ENCODE data around the gene SLX1A. TPM values are rescaled to one million over a fixed set of nuclear protein-coding genes. Genes with fewer than 3 reads are reported as not detected.
"Not testable (repeated sequence)": the region's sequence is repeated elsewhere in the genome, so short reads cannot be mapped to it uniquely, and the experiment has no call there.

The SLX1A gene
- polyA plus RNA-seq, 4 donors = 18.9 to 20.8 (median 20.1) TPM

DNA sequence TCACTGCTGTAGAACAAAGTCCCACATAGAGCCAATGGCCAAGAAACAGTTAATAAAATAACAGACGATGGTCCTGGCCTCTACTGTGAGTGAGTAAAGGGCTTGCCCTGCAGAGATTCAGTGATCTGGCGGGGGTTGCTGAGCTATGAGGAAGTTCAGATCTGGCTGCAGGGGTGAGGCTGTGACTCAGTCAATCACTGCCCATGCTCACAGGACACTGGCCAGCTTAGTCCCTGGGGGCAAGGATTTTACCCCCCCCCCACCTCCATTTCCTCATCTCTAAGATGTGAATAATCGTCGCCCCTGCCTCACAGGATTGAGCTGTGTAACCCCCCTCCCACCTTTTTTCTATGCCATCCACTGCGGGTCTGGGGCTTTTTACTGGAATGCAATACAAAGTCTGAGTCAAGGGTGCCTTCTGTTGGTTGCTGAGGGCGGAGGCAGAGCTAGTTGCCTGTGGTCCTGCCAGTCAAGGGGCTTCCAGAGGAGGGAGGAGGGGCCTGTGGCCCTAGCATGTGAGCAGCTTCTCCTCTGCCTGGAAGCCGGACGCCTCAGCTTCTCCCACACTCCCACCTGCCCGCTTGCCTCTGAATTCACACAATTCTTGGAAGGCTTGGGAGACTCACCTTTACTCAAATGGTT, 13.5 kb downstream of the SLX1A start:
- not testable (repeated sequence) for DNase-seq (ENCODE audit: low read depth in 4 of 4, low spot score in 3 of 4)

DNA sequence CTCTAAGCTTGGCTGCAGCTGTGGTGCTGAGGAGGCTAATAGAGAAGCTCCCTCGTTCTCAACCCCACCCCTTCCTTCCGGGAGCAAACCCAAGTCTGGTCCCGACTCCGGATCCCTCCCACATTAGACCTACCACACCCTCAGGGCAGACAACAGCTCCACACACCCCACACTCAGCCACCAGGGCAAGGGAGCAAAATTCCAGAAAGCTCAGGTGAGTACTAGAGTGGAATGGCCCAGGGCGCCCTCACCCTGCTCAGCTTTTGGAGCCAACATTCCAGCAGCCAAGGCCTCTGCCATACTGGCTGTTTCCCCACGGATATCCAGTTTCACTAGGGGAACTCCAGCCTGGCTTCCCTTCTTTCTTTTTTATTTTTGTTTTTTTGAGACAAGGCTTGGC, 15.4 kb downstream of the SLX1A start:
- DNase-seq (ENCODE audit: low read depth in 4 of 4, low spot score in 3 of 4) = not testable (repeated sequence)

DNA sequence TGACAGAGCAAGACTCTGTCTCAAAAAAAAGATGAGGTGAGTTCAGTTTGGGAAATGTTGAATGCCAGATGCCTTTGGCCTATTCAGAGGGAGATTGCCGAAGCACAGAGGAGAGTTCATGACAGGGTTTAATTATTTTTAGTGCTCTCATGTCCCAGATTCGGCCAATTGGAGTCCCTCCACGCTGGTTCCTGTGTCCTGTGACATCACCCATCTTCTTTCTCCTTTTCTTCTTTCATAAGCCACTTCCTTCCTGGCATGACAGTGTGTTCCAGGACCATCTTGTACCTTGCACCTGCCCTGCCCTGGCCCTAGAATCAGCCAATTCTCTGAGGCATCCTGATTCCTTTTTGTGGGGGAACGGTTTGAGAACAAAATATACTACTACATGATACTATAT, 17.7 kb downstream of the SLX1A start:
- DNase-seq (ENCODE audit: low read depth in 4 of 4, low spot score in 3 of 4) = not testable (repeated sequence)

DNA sequence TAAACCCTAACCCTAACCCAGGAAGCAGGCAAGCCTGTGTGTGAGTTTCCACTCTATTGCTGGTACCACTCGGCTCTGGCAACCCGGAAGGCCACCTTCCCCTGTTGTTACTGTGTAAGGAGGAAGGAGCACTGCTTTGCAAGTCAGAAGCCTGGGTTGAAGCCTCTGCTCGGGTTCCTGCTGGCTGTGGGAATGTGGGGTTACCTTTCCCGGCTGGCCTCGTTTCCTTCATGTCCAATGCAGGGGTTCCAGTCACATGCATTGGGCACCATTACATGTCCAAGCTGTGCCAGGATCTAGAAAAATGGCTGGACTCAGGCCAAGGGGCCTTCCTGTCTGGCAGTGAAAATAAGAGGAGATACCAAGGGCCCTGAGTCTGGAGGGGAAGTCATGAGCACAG, 23.4 kb downstream of the SLX1A start:
- DNase-seq (ENCODE audit: low read depth in 4 of 4, low spot score in 3 of 4) = not testable (repeated sequence)

Other genes with a start within 250 kb of the SLX1A start
- gene TMEM219, start 231.8 kb upstream of the SLX1A start, polyA plus RNA-seq (ENCODE audit: insufficient read length in 4 of 4) = 100 to 1,000 TPM; 115 to 126 (median 116) TPM
- 10 to 100 TPM; 41.9 to 52.5 (median 43.5) TPM for gene TAOK2, start 220.0 kb upstream of the SLX1A start, polyA plus RNA-seq (ENCODE audit: insufficient read length in 4 of 4)
- gene HIRIP3, start 198.3 kb upstream of the SLX1A start, polyA plus RNA-seq (ENCODE audit: insufficient read length in 4 of 4) = 10 to 100 TPM; 15.2 to 22.5 (median 16.6) TPM
- gene INO80E, start 197.6 kb upstream of the SLX1A start, polyA plus RNA-seq (ENCODE audit: insufficient read length in 4 of 4) = 10 to 100 TPM; 43.5 to 56.0 (median 48.6) TPM
- 1 to 10 TPM; 2.1 to 2.7 (median 2.5) TPM for gene DOC2A, start 182.8 kb upstream of the SLX1A start, polyA plus RNA-seq (ENCODE audit: insufficient read length in 4 of 4)
- gene C16orf92, start 170.7 kb upstream of the SLX1A start, polyA plus RNA-seq (ENCODE audit: insufficient read length in 4 of 4) = not detected
- 1 to 10 TPM in 1 of 4 donors, under 1 TPM in 3; 0.58 to 1.4 (median 0.81) TPM for gene TLCD3B, start 162.6 kb upstream of the SLX1A start, polyA plus RNA-seq (ENCODE audit: insufficient read length in 4 of 4)
- 100 to 1,000 TPM; 478 to 641 (median 500) TPM for gene ALDOA, start 128.1 kb upstream of the SLX1A start, polyA plus RNA-seq (ENCODE audit: insufficient read length in 4 of 4)
- gene PPP4C, start 117.9 kb upstream of the SLX1A start, polyA plus RNA-seq (ENCODE audit: insufficient read length in 4 of 4) = 100 to 1,000 TPM in 1 of 4 donors, 10 to 100 TPM in 3; 82.0 to 120 (median 90.5) TPM
- 1 to 10 TPM; 1.1 to 2.0 (median 1.2) TPM for gene TBX6, start 102.0 kb upstream of the SLX1A start, polyA plus RNA-seq (ENCODE audit: insufficient read length in 4 of 4)
- 10 to 100 TPM; 56.7 to 78.4 (median 60.1) TPM for gene YPEL3, start 97.7 kb upstream of the SLX1A start, polyA plus RNA-seq (ENCODE audit: insufficient read length in 4 of 4)
- 10 to 100 TPM in 2 of 4 donors, 1 to 10 TPM in 2; 8.9 to 14.8 (median 12.2) TPM for gene GDPD3, start 80.3 kb upstream of the SLX1A start, polyA plus RNA-seq (ENCODE audit: insufficient read length in 4 of 4)
- 10 to 100 TPM; 85.7 to 98.8 (median 92.2) TPM for gene MAPK3, start 70.7 kb upstream of the SLX1A start, polyA plus RNA-seq (ENCODE audit: insufficient read length in 4 of 4)
- gene CORO1A, start 10.3 kb upstream of the SLX1A start, polyA plus RNA-seq (ENCODE audit: insufficient read length in 4 of 4) = 10 to 100 TPM in 3 of 4 donors, 1 to 10 TPM in 1; 9.2 to 12.3 (median 11.2) TPM
- 10 to 100 TPM; 19.2 to 34.5 (median 23.0) TPM for gene BOLA2B, start 209 bp upstream of the SLX1A start, polyA plus RNA-seq (ENCODE audit: insufficient read length in 4 of 4)
- gene SULT1A3, start 5.4 kb downstream of the SLX1A start, polyA plus RNA-seq (ENCODE audit: insufficient read length in 4 of 4) = 10 to 100 TPM in 2 of 4 donors, 1 to 10 TPM in 2; 4.1 to 12.8 (median 10.6) TPM
- 10 to 100 TPM in 1 of 4 donors, 1 to 10 TPM in 3; 3.5 to 11.8 (median 6.0) TPM for gene NPIPB13, start 54.6 kb downstream of the SLX1A start, polyA plus RNA-seq (ENCODE audit: insufficient read length in 4 of 4)
- gene CD2BP2, start 161.4 kb downstream of the SLX1A start, polyA plus RNA-seq (ENCODE audit: insufficient read length in 4 of 4) = 10 to 100 TPM; 49.5 to 63.5 (median 56.1) TPM
- gene TBC1D10B, start 176.6 kb downstream of the SLX1A start, polyA plus RNA-seq (ENCODE audit: insufficient read length in 4 of 4) = 10 to 100 TPM; 30.9 to 39.2 (median 34.3) TPM
- gene MYL11, start 180.9 kb downstream of the SLX1A start, polyA plus RNA-seq (ENCODE audit: insufficient read length in 4 of 4) = 1 to 10 TPM; 1.1 to 1.8 (median 1.4) TPM
- gene SEPTIN1, start 188.7 kb downstream of the SLX1A start, polyA plus RNA-seq (ENCODE audit: insufficient read length in 4 of 4) = 1 to 10 TPM in 3 of 4 donors, under 1 TPM in 1; 1.00 to 3.0 (median 2.1) TPM
- gene ZNF48, start 201.5 kb downstream of the SLX1A start, polyA plus RNA-seq (ENCODE audit: insufficient read length in 4 of 4) = 10 to 100 TPM; 13.0 to 15.2 (median 13.9) TPM
- gene ZNF771, start 213.7 kb downstream of the SLX1A start, polyA plus RNA-seq (ENCODE audit: insufficient read length in 4 of 4) = 1 to 10 TPM; 5.5 to 8.9 (median 5.8) TPM
- 10 to 100 TPM; 43.6 to 63.9 (median 51.1) TPM for gene DCTPP1, start 236.2 kb downstream of the SLX1A start, polyA plus RNA-seq (ENCODE audit: insufficient read length in 4 of 4)

Measured in right renal pelvis (tissue), 4 donors.